CD1c-positive myeloid dendritic cell (primary cell): ENCODE results near the gene IKBIP.
"Not testable (repeated sequence)": the region's sequence is repeated elsewhere in the genome, so short reads cannot be mapped to it uniquely, and the experiment has no call there.

Experiments
- DNase-seq: peaks from one replicate; pipeline ENCODE4 v3.0.0-alpha.2; 2016; ENCODE audit errors: extremely low spot score

Gene IKBIP

GRCh38 chr12:98644712-98645571, at the start of gene IKBIP, which contains the start of gene APAF1:
Gene IKBIP (minus strand): TSS chr12:98644788. CDS start chr12:98644701, 87 bp downstream.
Gene APAF1 (plus strand): TSS chr12:98645290. CDS start chr12:98648360, 3,070 bp downstream.
- peak; percentile 99 for DNase-seq

GRCh38 chr12:98691351-98691750, 46.8 kb upstream of the IKBIP start:
- no peak for DNase-seq

- DNase-seq: no peak
These were observed 42.0 kb upstream of the IKBIP start for GRCh38 chr12:98686603-98687002.

- DNase-seq: no peak
These were observed 39.6 kb upstream of the IKBIP start for GRCh38 chr12:98684199-98684598.

- DNase-seq: no peak
These were observed 35.0 kb upstream of the IKBIP start for GRCh38 chr12:98679611-98680005.

- no peak for DNase-seq
These were observed 34.5 kb upstream of the IKBIP start for GRCh38 chr12:98678946-98679610.

GRCh38 chr12:98678236-98678945, 33.8 kb upstream of the IKBIP start:
- DNase-seq: no peak

GRCh38 chr12:98674841-98675240, 30.3 kb upstream of the IKBIP start:
- DNase-seq: no peak

GRCh38 chr12:98671459-98671858, 26.9 kb upstream of the IKBIP start:
- no peak for DNase-seq

GRCh38 chr12:98669751-98670150, 25.2 kb upstream of the IKBIP start:
- no peak for DNase-seq

- DNase-seq: no peak
These were observed 15.9 kb upstream of the IKBIP start for GRCh38 chr12:98660521-98660920.

GRCh38 chr12:98656289-98657101, 11.9 kb upstream of the IKBIP start:
- DNase-seq: no peak

GRCh38 chr12:98653866-98654493, 9.4 kb upstream of the IKBIP start:
- peak; percentile 79 for DNase-seq

- no peak for DNase-seq
These were observed 6.7 kb upstream of the IKBIP start for GRCh38 chr12:98651328-98651727.

- DNase-seq: peak; percentile 10
These were observed 1.9 kb upstream of the IKBIP start for GRCh38 chr12:98646294-98647090.

GRCh38 chr12:98645572-98646067, 1.0 kb upstream of the IKBIP start:
- DNase-seq: peak; percentile 56

- DNase-seq: no peak
These were observed 216 bp downstream of the IKBIP start for GRCh38 chr12:98644433-98644711.

- DNase-seq: not testable (repeated sequence)
These were observed 1.8 kb downstream of the IKBIP start for GRCh38 chr12:98642801-98643200.

- no peak for DNase-seq
These were observed 5.1 kb downstream of the IKBIP start for GRCh38 chr12:98639491-98639890.

GRCh38 chr12:98638009-98638408, 6.6 kb downstream of the IKBIP start:
- no peak for DNase-seq
